Middle frontal gyrus (tissue), 1 donor: ENCODE data around the gene PDGFD.

Source experiments
- DNase-seq: peaks from one replicate; pipeline ENCODE4 v3.0.0-alpha.2; 2015; ENCODE audit warnings: low spot score; ENCODE audit errors: extremely low spot score

The PDGFD gene

GRCh38 chr11:104094576-104094975 lies 69.4 kb downstream of the PDGFD start:
- DNase-seq = no peak

GRCh38 chr11:104093426-104094280 lies 70.3 kb downstream of the PDGFD start:
- no peak for DNase-seq

DNA sequence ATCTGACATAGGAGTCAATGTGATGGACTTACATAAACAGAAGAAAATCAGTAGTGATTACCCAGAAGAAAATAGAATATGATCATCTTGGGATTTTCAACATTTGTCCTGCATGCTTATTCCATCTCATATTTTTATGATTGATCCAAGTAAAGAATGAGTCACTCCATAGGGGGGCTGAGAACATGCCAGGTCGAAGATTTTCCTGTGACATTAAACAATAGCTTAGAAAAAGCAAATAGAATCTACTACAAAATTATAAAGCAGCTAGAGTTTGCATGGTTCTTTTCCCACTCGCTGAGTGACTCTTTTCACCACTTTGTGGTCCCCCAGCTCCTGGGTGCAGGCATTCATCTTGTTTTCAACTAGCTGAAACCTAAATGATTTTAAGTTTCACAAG lies 71.2 kb downstream of the PDGFD start:
- DNase-seq = no peak

GRCh38 chr11:104091281-104092096 lies 72.5 kb downstream of the PDGFD start:
- DNase-seq = no peak

DNA sequence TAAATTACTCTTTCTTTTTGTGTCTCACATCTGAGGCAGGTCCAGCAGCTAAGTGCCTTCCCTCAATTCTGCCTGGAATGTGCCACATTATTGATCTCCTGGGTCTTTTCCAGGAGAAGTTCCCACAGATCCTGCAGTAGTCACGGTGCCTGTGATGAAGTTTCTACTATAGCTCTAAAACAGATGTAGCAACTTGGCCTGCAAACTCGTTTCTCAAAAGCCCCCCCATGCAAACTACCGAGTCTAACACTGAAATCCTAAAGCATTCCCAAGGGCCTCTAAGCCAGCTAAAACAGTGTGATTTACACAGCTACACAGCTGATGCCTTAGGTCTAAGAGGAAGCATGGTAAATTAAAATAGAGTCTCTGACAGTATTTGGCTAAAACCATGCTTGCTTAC lies 73.2 kb downstream of the PDGFD start:
- DNase-seq = no peak

DNA sequence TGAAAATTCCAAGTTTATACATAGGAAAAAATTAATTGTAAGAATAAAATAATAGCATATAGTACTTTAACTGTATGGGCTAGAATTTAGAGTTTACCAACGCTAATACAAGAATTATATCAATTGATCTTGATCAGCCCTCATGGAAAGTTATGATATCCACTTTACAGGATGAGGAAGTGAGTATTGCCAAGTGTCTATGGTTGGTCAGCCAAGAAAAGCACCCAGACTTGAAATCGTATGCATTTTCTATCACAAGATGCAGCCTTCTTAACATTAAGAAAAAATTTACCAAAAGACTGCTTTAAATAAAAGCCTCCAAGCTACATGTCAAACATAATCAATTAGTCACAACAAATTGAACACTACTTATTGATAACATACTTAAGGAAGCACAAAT lies 74.5 kb downstream of the PDGFD start:
- no peak for DNase-seq

DNA sequence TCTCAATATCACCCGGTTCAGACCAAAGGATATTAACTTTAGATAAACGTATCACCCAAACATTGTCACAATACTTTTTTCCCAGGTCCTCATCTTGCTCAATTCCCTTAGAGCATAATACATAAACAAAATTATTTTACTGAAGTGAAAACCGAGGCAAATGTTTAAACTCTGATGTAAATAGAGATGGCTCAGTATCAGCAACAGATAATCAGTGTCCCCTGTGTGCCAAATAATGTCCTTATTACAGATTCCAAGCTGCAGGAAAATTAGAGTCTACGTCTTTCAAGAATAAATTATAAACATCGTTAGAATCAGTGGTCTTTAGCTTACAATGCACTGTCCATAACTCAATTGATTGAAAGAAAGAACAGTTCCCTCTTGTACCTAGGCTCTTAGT lies 77.3 kb downstream of the PDGFD start:
- DNase-seq = no peak

- no peak for DNase-seq
These were observed 85.0 kb downstream of the PDGFD start for GRCh38 chr11:104078995-104079394.

DNA sequence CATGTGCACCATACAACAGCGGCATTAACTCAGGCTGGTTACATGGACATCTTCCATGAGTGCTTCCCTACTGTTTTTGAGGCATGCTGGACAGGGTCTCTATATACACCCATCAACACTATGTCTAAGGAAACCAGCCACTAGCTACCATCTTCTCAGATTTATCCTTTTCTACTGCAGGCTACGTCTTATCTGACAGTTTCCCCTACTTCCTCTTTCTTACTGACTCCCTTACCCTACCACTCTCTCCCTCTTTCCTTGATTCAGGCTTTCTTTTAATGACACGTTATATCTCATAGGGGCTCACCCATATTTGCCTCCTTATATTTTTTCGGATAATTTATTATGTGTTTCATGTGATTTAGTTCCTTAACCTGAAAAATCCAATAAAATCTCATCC lies 85.7 kb downstream of the PDGFD start:
- no peak for DNase-seq

GRCh38 chr11:104076455-104076854 lies 87.5 kb downstream of the PDGFD start:
- no peak for DNase-seq

GRCh38 chr11:104075706-104076105 lies 88.2 kb downstream of the PDGFD start:
- no peak for DNase-seq

- DNase-seq = no peak
These were observed 88.9 kb downstream of the PDGFD start for GRCh38 chr11:104075091-104075490.

DNA sequence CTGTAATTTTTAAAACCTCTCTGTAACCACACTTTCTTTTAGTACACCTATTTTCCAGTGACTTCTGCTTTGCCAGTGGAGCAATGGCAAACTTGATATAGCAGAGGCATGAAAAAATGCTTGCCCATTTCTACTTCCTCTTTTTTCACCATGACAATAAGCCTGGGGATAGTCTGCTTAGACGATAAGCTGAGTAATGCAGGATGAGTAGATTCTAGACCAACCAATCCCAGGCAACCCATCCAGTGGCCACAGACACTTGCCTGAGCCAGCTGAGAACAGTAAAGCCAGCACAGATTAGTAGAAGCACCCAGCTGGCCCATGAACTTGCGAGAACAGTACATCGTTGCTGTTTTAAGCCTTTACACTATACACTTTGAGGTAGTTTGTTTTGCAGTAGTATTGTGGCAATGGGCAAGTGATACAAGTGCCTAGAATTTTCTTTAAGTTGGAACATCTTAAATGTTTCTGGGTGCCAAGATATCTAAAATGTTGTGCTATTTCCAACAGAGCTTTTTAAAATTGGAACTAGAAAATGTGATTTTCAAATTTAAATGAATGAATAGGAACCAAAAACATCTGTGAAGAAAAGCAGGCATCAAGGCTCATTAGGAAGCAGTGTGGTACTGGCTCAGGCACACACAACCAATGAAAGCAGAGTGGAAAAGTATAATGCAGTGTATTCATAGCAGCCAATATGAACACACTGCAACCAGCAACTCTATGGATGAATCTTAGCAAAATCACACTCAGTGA lies 89.8 kb downstream of the PDGFD start:
- DNase-seq = no peak

DNA sequence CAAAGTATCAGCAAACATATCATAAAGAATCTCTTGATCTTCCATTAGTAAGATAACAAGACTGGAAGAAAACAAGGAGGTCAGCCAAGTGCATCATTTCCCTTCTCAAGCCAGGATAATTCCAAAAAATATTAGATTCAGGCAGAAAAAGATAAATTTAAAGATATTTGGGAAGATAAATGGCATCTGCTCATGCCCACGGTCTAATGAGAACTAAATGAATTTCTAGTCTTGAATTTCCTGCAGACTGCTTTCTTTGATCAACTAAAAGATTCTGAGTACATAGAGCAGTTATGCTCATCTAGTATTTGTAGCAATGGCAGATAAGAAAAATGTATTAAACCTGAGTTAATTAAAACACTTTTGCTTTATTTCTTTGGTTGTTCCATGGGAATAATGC lies 96.4 kb downstream of the PDGFD start:
- DNase-seq = no peak

DNA sequence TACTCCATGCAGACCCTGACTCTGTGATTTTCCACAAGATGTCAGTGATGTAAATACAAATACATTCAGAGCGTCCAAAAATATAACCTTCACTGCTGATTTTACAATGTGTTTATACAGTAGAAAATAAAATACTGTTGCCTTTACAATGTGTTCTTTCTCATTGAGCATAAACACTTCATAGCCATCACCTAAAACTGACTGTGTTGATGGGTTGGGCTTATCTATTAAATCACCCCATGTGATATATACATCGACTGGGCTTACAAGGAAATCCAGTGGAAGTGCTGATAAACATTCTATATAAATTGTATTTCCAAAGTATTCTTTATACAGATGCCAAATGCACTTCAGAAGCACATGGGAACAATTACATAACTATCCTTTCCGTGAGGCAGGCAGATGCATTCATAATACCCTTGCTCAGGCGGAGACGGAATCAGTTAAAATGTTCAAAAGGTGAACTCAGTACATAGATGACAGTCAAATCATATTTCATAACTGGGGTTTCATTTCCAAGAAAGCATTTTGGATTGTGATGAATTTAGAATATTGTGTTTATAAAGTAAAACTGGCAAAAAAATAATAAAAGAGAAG lies 99.8 kb downstream of the PDGFD start:
- DNase-seq = no peak

DNA sequence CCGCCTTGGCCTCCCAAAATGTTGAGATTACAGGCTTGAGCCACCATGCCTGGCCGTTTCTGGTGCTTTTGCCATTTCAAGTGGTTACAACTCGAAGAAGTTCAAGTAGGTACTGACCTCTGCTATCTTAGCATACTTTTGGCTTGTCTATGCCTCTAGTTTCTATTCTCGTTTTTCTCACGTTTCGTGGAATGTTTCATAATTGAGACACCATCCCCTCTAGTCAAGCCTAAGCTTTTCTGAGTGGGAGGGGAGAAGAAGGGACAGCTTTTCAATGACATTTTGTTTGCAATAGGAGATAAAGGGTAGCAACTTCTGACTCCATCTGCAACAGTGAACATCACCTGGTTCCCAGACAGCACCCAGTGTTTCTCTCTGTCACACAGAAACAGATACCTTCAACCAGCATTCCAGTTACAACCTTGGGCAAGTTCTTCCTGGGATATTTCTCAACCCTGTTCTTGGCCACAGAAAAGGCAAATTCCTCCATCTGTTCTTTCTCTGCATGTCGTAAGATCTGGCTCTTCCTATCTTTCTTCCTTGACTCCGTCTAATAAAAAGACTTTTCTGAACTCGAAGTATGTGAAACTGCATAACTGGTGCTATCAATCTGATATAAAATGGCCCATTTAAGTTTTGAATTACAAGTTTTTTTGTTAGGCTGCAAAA lies 102.0 kb downstream of the PDGFD start:
- no peak for DNase-seq

GRCh38 chr11:104060820-104061219 lies 103.1 kb downstream of the PDGFD start:
- DNase-seq = no peak

GRCh38 chr11:104060004-104060794 lies 103.7 kb downstream of the PDGFD start:
- no peak for DNase-seq

- no peak for DNase-seq
These were observed 105.3 kb downstream of the PDGFD start for GRCh38 chr11:104058680-104059079.

DNA sequence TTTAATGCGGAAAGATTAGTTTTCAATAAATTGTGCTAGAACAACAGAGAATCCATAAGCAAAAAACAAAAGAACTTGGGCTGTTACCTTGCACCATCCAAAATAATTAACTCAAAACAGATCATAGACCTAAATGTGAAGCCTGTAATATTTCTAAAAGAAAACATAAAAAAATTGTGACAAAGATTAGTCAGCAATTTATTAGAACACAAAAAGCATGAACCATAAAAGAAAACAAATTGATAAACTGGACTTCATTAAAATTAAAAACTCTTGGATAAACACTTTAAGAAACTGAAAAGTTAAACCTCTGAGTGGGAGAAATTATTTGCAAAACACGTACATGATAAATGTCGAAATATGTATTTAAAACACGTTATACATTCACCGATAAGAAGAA lies 106.0 kb downstream of the PDGFD start:
- no peak for DNase-seq
